ENCODE measurements around the gene RAVER1. TPM values are rescaled to one million over a fixed set of nuclear protein-coding genes. Genes with fewer than 3 reads are reported as not detected.

The RAVER1 gene
- total RNA-seq, 1 experiment from 2014 or later: 86.9 TPM

- Mint-ChIP-seq H3K9me3 (no peaks in the 10 kb centered on the region), H3K27ac (no peak overlapping the region), H3K4me1 (no peaks in the 10 kb centered on the region), H3K27me3 (ENCODE audit: low read depth) (no peaks in the 10 kb centered on the region), H3K4me3 (no peak overlapping the region), H3K36me3 (peaks cover 32% of the 10 kb centered on the region)
- CTCF ChIA-PET: no interaction called here
- POLR2A ChIA-PET: no interaction called here
- ATAC-seq (no peak), DNase-seq (ENCODE audit: low spot score) (no peak)
- TF ChIP-seq PREB (CRISPR knock-in tag; IDR thresholded peaks at IDR 0.05; ENCODE audit: borderline replicate concordance): no peak
- no peak for TF ChIP-seq HMGA2 (CRISPR knock-in tag; IDR thresholded peaks at IDR 0.05)
- TF ChIP-seq CDX4 (CRISPR knock-in tag; IDR thresholded peaks at IDR 0.05; ENCODE audit: borderline replicate concordance): no peak
- no peak for TF ChIP-seq TCF7 (CRISPR knock-in tag; IDR thresholded peaks at IDR 0.05; ENCODE audit: low read depth)
- no peak for TF ChIP-seq ATF3 (CRISPR knock-in tag; conservative IDR thresholded peaks at IDR 0.05)
- TF ChIP-seq ESRRA (CRISPR knock-in tag; IDR thresholded peaks at IDR 0.05; ENCODE audit: borderline replicate concordance): no peak
- TF ChIP-seq TEAD1 (CRISPR knock-in tag; IDR thresholded peaks at IDR 0.05): no peak
- TF ChIP-seq MXD4 (CRISPR knock-in tag; IDR thresholded peaks at IDR 0.05; ENCODE audit: borderline replicate concordance): no peak
- TF ChIP-seq NR2C2 (CRISPR knock-in tag; IDR thresholded peaks at IDR 0.05): no peak
These were observed 32.2 kb upstream of the RAVER1 start for GRCh38 chr19:10365518-10365917.

GRCh38 chr19:10364644-10365043 lies 31.3 kb upstream of the RAVER1 start:
- TF ChIP-seq FOXK1 (CRISPR knock-in tag; IDR thresholded peaks at IDR 0.05) (no peak), CREB1 (CRISPR knock-in tag; IDR thresholded peaks at IDR 0.05) (no peak), TEAD1 (CRISPR knock-in tag; IDR thresholded peaks at IDR 0.05) (no peak), MYBL2 (CRISPR knock-in tag; IDR thresholded peaks at IDR 0.05) (no peak), NR3C1 (CRISPR knock-in tag; conservative IDR thresholded peaks at IDR 0.05; ENCODE audit: low read depth) (no peak), ZMAT4 (CRISPR knock-in tag; IDR thresholded peaks at IDR 0.05) (no peak), MAX (CRISPR knock-in tag; IDR thresholded peaks at IDR 0.05) (no peak), JUN (CRISPR knock-in tag; IDR thresholded peaks at IDR 0.05) (no peak), CDX4 (CRISPR knock-in tag; IDR thresholded peaks at IDR 0.05; ENCODE audit: borderline replicate concordance) (no peak), MLX (CRISPR knock-in tag; IDR thresholded peaks at IDR 0.05) (no peak), E2F1 (CRISPR knock-in tag; IDR thresholded peaks at IDR 0.05) (no peak)
- no peaks in the 10 kb centered on the region for H3K4me1 Mint-ChIP-seq
- no peaks in the 10 kb centered on the region for H3K27me3 Mint-ChIP-seq (ENCODE audit: low read depth)

More at GRCh38 chr19:10364644-10365043, 31.3 kb upstream of the RAVER1 start:
- DNase-seq (ENCODE audit: low spot score) (no peak), ATAC-seq (no peak)
- Mint-ChIP-seq H3K36me3 (peaks cover 32% of the 10 kb centered on the region), H3K27ac (no peak overlapping the region), H3K9me3 (no peaks in the 10 kb centered on the region), H3K4me3 (no peak overlapping the region)
- CTCF ChIA-PET: no interaction called here
- POLR2A ChIA-PET: no interaction called here

Measured in WTC11 (cell line).